HG03064 (cell line): ENCODE results near the gene PKP2.
"Not testable (repeated sequence)": the region's sequence is repeated elsewhere in the genome, so short reads cannot be mapped to it uniquely, and the experiment has no call there.

Source experiments
- ATAC-seq: cut with Tn5 transposase; IDR thresholded peaks from one replicate; pipeline ENCODE4 v1.9.1; 2021; ENCODE audit warnings: low read depth; ENCODE audit not compliant: unreplicated experiment

The PKP2 gene

GRCh38 chr12:32872416-32872815 is 24.2 kb downstream of the PKP2 start:
- ATAC-seq: not testable (repeated sequence)

- no peak for ATAC-seq
Observed at GRCh38 chr12:32870716-32871115, 25.9 kb downstream of the PKP2 start.

- ATAC-seq: no peak
Observed at GRCh38 chr12:32868885-32869284, 27.7 kb downstream of the PKP2 start.

- no peak for ATAC-seq
Observed at GRCh38 chr12:32864731-32865130, 31.8 kb downstream of the PKP2 start.

DNA sequence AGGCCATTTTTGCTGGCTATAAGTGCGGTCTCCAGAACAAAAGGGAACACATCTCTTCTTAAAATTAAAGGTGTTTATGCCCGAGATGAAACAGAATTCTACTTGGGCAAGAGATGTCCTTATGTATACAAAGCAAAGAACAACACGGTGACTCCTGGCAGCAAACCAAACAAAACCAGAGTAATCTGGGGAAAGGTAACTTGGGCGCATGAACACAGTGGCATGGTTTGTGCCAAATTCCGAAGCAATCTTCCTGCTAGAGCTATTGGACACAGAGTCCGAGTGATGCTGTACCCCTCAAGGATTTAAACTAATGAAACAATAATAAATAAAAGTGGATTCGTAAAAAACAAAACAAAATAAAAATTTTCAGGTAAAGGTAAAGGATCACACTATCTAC is 33.4 kb downstream of the PKP2 start:
- no peak for ATAC-seq

- ATAC-seq: not testable (repeated sequence)
Observed at GRCh38 chr12:32861658-32862057, 34.9 kb downstream of the PKP2 start.

GRCh38 chr12:32860192-32860591 is 36.4 kb downstream of the PKP2 start:
- no peak for ATAC-seq

DNA sequence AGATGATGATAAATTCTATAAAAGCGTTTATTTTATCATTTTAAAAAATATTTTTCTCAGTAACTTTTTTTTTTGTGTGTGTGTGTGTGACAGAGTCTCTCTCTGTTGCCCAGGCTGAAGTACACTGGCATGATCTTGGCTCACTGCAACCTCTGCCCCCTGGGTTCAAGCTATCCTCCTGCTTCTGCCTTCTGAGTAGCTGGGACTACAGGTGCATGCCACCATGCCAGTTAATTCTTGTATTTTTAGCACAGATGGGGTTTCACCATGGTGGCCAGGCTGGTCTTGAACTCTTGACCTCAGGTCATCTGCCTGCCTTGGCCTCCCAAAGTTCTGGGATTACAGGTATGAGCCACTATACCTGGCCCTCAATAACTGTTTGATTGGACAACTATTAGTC is 37.2 kb downstream of the PKP2 start:
- no peak for ATAC-seq

DNA sequence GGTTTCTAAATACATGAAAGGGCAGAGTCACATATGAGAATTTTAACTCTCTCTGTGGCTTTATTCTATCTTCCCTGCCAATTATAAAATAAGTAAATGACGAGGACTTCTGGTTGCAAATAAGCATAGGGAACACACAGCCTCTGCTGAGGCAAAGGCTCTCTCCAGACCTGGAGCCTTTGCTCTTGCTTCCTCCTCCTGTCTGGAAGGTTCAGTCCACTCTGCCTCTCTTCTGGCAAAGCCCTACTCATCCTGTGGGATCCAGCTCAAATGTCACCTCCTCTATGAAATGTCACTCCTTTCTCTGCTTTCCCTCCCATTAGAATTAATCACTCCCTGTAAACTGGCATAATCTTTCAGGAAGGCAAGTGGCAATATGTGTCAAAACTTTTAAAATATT is 41.9 kb downstream of the PKP2 start:
- no peak for ATAC-seq

DNA sequence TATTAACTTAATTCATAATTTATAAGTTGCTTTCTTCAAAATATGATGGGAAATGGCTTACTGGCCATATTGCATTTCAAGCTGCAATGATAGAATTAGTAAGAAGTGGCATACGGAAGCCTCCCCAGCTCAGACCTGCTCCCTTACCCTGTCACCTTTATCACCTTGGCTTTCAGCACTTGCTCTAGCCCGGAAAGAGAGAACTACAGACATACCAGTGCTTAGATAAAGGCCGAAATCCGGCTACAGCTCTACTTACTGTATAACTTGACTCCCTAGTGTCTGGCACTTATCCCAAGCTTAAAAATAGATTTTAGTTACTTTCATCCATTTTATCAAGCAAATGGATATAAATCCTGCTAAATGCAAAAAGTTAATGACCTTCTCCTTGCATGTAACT is 42.5 kb downstream of the PKP2 start:
- ATAC-seq: no peak

DNA sequence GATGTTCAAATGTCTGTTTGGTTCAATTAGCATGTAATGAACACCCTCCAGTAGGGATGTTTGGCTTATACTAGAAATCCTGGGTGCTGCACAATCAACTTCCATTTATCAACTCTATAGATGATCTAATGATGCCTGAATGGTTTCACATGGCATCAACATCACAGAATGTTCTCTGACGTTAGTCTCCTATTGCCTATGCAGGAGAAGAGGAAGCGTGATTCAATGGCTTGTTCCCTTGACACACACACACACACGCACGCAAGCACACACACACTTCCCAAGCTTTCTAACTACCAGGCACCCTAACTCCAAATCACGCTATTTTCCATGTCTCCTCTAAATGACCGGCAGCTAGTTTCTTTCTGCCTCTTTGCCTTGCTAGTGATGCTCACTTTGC is 49.3 kb downstream of the PKP2 start:
- ATAC-seq: no peak

DNA sequence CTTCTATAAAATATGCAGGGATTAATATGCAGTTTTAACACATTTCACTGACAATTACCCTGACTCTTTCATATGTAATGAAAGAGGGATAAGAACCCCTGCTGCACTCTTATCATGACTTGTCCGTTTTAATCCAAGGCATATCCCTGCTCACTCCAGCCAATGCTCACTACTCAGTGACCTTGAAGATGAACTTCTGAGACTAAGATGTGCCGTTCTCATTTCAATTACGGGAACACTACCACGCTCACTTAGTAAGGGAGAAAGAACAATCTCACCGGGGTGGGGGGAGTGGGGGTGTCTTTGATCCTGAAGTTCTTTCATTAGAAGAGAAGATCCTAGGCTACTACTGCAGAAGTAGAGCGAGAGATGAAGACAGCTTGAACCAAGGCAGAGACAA is 50.5 kb downstream of the PKP2 start:
- no peak for ATAC-seq

- ATAC-seq: no peak
Observed at GRCh38 chr12:32843528-32844095, 53.0 kb downstream of the PKP2 start.

DNA sequence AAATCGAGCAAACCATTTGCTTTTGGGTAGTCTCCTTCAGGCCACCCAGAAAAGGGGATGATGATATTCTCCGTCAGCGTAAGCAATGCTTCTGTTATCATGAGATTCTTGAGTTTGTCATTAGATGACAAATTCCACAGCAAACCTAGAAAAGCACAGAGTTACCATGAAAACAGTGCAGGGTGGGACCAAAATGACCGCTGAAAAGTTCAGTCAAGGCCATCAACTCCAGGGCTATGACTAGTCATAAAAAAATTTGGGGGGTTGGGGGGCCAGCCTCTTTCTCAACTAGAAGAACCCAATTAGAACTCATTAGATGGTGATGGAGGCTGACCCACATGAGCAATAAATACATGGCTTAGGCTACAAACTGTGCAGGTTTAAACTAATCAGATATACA is 55.5 kb downstream of the PKP2 start:
- ATAC-seq: no peak

DNA sequence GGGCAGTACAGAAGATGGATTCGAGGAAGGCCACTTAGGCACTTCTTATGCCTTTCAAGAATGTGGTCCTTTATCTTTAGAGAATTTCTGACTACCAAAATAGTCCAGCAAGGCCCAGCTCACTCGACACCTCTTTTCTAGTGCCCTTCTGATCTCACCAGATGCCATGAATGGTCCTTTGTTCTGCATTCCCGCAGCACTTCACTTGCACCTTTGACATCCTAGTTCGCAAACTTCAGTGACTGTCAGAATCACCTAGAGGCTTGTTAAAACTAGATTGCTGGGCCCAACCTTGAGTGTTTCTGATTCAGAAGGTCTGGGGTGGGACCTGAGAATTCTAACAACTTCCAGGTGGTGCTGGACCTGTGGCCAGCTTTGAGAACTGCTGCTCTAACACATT is 56.7 kb downstream of the PKP2 start:
- no peak for ATAC-seq

- ATAC-seq: no peak
Observed at GRCh38 chr12:32837974-32838373, 58.6 kb downstream of the PKP2 start.

DNA sequence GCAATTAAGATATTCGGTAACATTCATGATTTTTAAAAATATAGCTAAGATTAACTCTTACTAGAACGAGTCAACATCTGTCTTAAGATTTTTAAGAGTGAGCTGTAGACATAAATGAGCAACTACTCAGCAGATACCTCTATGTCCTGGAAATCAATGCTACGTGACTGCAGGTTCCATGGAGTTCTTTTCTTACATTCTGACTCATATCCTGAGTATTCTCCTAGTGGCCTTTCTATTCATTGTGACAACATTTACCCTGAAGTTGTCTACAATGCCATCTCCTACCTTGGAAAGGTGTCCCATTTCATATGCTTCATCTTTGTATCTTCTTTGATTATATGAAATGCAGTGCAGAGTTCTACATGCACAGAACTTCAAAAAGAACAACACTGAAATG is 59.9 kb downstream of the PKP2 start:
- ATAC-seq: no peak

- no peak for ATAC-seq
Observed at GRCh38 chr12:32834122-32834521, 62.5 kb downstream of the PKP2 start.

DNA sequence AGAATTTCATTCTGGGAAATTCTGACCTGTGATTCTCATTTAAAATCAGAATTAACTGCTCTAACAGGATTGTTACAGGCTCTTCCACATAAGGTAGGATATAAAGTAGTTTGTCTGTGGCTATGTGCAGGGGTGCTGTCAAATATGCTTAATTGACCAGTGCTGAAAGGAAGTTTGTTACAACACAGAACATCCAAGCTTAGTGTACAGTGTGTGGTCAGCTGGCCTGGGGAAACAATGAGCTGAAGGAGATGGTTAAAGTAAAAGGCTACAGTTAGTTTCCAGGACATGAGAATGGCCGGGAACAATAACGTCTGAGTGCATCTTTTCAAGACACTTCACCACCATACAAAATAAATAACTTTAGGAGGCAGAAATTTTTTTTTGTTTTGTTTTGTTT is 68.0 kb downstream of the PKP2 start:
- no peak for ATAC-seq

GRCh38 chr12:32828120-32828519 is 68.5 kb downstream of the PKP2 start:
- ATAC-seq: no peak

GRCh38 chr12:32826807-32827412 is 69.7 kb downstream of the PKP2 start:
- ATAC-seq: no peak

GRCh38 chr12:32824596-32824995 is 72.0 kb downstream of the PKP2 start:
- ATAC-seq: no peak

GRCh38 chr12:32822344-32822743 is 74.2 kb downstream of the PKP2 start:
- ATAC-seq: no peak
